ENCODE results near the gene C9orf50.

DNA sequence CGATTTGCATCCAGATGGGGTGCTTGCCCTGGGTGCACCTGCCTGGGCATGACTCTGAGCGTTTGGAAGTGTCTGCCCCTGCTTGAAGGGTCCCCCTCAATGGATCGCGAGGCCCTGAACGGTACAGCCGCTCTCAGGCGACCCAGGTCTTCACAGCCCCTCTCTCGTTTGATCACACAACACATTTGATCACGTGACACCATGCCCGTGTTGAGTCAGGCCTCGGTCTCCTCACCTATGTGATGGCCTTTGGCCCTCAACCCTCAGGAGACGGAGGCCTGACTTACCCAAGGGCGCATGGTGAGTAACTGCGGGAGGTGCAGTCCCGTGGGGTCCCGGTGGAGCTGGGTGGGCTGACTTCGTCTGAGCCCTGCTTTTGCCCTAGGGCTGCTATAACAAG is 24.0 kb upstream of the C9orf50 start:
- TF ChIP-seq, protein P1, sequence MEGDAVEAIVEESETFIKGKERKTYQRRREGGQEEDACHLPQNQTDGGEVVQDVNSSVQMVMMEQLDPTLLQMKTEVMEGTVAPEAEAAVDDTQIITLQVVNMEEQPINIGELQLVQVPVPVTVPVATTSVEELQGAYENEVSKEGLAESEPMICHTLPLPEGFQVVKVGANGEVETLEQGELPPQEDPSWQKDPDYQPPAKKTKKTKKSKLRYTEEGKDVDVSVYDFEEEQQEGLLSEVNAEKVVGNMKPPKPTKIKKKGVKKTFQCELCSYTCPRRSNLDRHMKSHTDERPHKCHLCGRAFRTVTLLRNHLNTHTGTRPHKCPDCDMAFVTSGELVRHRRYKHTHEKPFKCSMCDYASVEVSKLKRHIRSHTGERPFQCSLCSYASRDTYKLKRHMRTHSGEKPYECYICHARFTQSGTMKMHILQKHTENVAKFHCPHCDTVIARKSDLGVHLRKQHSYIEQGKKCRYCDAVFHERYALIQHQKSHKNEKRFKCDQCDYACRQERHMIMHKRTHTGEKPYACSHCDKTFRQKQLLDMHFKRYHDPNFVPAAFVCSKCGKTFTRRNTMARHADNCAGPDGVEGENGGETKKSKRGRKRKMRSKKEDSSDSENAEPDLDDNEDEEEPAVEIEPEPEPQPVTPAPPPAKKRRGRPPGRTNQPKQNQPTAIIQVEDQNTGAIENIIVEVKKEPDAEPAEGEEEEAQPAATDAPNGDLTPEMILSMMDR (IDR thresholded peaks at IDR 0.05; ENCODE audit: low read depth, low read length) = no peak
- TF ChIP-seq POLR2A (IDR thresholded peaks at IDR 0.05; ENCODE audit: extremely low read depth, insufficient read length) = no peak

All from NB4 (cell line).